Measurements from ENCODE around the gene PSMB4.
A peak's percentile ranks its signal among the peaks of the same experiment; 100 is the strongest.
"Not testable (repeated sequence)": the region's sequence is repeated elsewhere in the genome, so short reads cannot be mapped to it uniquely, and the experiment has no call there.

PSMB4 gene

DNA sequence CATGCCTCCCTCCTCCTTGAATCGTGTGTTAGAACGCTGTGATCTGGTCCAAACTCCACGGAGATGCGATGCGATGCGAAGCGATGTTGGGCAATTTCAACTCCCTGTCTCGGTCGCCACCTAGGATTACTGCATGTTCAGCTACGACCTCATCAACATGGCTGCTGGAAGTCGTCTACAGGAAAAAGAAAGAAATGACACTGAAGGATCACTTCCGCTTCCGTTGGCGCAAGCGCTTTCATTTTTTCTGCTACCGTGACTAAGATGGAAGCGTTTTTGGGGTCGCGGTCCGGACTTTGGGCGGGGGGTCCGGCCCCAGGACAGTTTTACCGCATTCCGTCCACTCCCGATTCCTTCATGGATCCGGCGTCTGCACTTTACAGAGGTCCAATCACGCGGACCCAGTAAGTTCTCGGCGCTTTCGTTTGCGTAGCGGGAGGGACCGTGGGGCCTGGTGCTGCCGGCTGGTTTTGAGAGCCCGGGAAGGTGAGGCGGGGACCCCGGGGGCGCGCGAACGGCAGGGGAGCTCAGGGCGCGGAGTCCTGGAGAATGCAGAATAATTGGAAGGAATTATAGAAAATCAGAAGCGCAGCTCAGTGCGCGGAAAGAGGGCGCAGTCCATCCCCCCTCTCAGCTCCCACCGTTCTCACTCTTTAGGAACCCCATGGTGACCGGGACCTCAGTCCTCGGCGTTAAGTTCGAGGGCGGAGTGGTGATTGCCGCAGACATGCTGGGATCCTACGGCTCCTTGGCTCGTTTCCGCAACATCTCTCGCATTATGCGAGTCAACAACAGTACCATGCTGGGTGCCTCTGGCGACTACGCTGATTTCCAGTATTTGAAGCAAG lies at the start of gene PSMB4:
Gene PSMB4 (plus strand): TSS at position 250 of the 848 bp plus-strand sequence. CDS start 15 bp downstream, at position 265.
- peak; percentile 46 for TF ChIP-seq CTCF (IDR thresholded peaks at IDR 0.05; ENCODE audit: low read depth, low read length, missing control alignments)
- peak; percentile 89 for DNase-seq (ENCODE audit: low read depth)
- H3K4me3 ChIP-seq (ENCODE audit: low read depth, low read length), result peak within 1 kb of the TSS; percentile 73

DNA sequence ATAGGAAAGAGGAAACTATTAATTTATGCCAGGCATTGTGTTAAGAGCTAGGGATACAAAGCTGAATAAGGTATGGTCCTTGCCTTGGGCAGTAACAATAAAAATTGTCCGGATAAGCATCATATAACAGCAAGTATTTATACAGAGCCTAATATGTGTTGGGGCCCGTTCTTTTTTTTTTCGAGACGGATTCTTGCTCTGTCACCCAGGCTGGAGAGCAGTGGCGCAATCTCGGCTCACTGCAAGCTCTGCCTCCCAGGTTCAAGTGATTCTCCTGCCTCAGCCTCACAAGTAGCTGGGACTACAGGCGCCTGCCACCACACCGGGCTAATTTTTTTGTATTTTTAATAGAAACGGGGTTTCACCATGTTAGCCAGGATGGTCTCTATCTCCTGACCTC lies 49.0 kb upstream of the PSMB4 start:
- DNase-seq (ENCODE audit: low read depth); H3K4me3 ChIP-seq (ENCODE audit: low read depth, low read length): not testable (repeated sequence)

DNA sequence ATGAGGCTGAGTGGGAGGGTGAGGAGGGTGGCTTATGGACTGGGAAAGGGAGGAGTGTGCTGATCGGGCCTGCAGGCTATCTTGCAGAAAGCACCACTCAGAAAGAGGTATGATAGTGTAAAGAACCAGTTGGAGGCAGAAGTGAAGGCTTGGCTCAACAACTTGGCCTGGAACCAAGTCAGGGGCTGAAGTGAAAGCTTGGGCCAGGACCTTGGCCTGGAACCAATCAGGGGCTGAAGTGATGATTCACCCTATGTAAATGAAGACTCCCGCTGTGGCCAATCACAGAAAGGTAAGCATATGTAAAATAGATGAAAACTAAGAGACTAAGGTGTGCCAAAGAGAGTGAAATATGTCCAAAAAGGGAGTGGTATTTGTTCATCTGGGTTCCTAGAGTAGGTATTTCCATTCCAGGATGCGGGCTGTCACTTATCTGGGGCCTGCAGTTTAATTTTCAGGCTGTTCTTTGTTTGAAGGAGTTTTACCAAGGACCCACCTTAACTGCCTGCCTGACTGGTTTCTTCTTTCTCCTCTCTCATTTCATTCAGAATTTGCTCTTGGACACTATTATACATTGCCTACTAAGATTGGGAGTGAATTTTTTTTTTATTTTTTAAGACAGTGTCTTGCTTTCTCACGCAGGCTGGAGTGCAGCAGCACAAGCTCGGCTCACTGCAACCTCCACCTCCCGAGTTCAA lies 47.2 kb upstream of the PSMB4 start:
- no peak overlapping the region for H3K4me3 ChIP-seq (ENCODE audit: low read depth, low read length)
- TF ChIP-seq CTCF (IDR thresholded peaks at IDR 0.05; ENCODE audit: low read depth, low read length, missing control alignments), result no peak
- DNase-seq (ENCODE audit: low read depth), result no peak

- TF ChIP-seq CTCF (IDR thresholded peaks at IDR 0.05; ENCODE audit: low read depth, low read length, missing control alignments), result no peak
- H3K4me3 ChIP-seq (ENCODE audit: low read depth, low read length), result no peak overlapping the region
- no peak for DNase-seq (ENCODE audit: low read depth)
Observed at GRCh38 chr1:151356696-151357095, 42.7 kb upstream of the PSMB4 start.

DNA sequence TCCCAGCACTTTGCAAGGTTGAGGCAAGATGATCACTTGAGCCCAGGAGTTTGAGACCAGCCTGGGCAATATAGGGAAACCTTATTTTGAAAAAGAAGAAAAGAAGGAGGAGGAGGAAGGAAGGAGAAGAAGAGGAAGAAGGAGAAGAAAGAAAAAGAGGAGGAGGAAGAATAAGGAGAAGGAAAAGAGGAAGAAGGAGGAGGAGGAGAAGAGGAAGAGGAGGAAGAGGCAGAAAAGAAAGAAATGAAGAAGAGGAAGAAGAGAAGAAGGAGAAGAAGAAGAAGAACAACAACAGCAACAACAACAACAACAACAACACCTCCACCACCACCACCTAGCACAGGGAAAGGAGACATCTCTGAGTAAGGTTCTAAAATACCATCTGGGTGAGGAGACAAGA lies 37.5 kb upstream of the PSMB4 start:
- no peak for TF ChIP-seq CTCF (IDR thresholded peaks at IDR 0.05; ENCODE audit: low read depth, low read length, missing control alignments)
- H3K4me3 ChIP-seq (ENCODE audit: low read depth, low read length), result no peak overlapping the region
- DNase-seq (ENCODE audit: low read depth), result no peak

DNA sequence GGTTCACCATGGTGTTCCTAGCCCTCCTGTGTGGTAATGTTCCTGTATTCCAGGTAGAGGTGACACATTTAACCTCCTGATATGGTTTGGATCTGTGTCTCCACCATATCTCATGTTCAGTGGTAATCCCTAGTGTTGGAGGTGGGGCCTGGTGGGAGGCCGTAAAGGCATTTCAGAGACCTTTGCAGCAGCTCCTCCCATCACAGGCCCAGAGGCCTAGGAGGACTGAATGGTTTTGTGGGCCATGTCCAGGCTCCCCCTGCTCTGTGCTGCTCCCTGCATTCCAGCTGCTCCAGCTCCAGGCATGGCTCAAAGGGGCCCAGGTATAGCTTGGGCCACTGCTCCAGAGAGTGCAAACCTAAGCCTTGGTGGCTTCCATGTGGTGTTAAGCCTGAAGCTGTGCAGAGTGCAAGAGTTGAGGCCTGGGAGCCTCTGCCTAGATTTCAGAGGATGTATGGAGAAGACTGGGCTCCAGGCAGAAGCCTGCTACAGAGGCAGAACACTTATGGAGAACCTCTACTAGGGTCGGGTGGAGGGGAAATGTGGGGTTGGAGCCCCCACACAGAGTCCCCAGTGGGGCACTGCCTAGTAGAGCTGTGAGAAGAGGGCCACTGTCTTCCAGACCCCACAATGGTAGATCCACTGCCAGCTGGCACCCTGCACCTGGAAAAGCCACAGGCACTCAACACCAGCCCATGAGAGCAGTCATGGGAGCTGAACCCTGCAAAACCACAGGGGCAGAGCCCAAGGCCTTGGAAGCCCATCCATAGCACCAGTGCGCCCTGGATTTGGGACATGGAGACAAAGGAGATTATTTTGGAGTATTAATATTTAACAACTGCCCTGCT lies 36.8 kb upstream of the PSMB4 start:
- H3K4me3 ChIP-seq (ENCODE audit: low read depth, low read length), result no peak overlapping the region
- TF ChIP-seq CTCF (IDR thresholded peaks at IDR 0.05; ENCODE audit: low read depth, low read length, missing control alignments), result no peak
- no peak for DNase-seq (ENCODE audit: low read depth)

DNA sequence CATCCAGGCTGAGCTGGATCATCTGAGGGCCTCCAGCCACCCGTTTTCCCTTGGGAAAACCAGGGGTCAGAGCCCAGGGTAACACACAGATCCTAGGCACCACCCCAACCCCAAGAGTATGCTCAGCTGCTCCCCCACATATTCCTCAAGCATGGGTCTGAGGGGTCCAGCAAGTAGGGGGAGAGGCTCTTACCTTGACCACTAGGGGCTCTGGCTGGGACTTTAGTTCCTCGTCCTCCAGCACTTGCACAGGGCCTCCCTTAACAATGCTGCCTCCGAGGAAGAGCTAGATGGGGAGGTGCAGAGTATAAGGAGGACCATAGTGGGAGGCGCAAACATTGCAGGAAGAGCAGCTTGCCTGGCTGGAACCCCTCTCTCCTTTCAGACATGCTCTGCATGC lies 34.4 kb upstream of the PSMB4 start:
- TF ChIP-seq CTCF (IDR thresholded peaks at IDR 0.05; ENCODE audit: low read depth, low read length, missing control alignments), result peak; percentile 17
- H3K4me3 ChIP-seq (ENCODE audit: low read depth, low read length), result no peak overlapping the region
- DNase-seq (ENCODE audit: low read depth), result no peak
